Measurements from ENCODE around the gene RIMS1.
"Not testable (repeated sequence)": the region's sequence is repeated elsewhere in the genome, so short reads cannot be mapped to it uniquely, and the experiment has no call there.

Gene RIMS1

GRCh38 chr6:71979911-71980310 is 93.6 kb downstream of the RIMS1 start:
- DNase-seq = no peak

- DNase-seq = no peak
Observed at GRCh38 chr6:71982389-71982788, 96.0 kb downstream of the RIMS1 start.

- DNase-seq = no peak
Observed at GRCh38 chr6:71983131-71983530, 96.8 kb downstream of the RIMS1 start.

- DNase-seq = no peak
Observed at GRCh38 chr6:71994705-71995271, 108.4 kb downstream of the RIMS1 start.

GRCh38 chr6:71997341-71997740 is 111.0 kb downstream of the RIMS1 start:
- no peak for DNase-seq

GRCh38 chr6:72002415-72002814 is 116.1 kb downstream of the RIMS1 start:
- no peak for DNase-seq

GRCh38 chr6:72006591-72006990 is 120.2 kb downstream of the RIMS1 start:
- not testable (repeated sequence) for DNase-seq

GRCh38 chr6:72022830-72023229 is 136.5 kb downstream of the RIMS1 start:
- DNase-seq = no peak

- no peak for DNase-seq
Observed at GRCh38 chr6:72031471-72031870, 145.1 kb downstream of the RIMS1 start.

- DNase-seq = no peak
Observed at GRCh38 chr6:72032086-72032485, 145.7 kb downstream of the RIMS1 start.

GRCh38 chr6:72035486-72035885 is 149.1 kb downstream of the RIMS1 start:
- DNase-seq = no peak

GRCh38 chr6:72035966-72036365 is 149.6 kb downstream of the RIMS1 start:
- no peak for DNase-seq

GRCh38 chr6:72037006-72037405 is 150.7 kb downstream of the RIMS1 start:
- no peak for DNase-seq

GRCh38 chr6:72040111-72040510 is 153.8 kb downstream of the RIMS1 start:
- DNase-seq = no peak

- DNase-seq = no peak
Observed at GRCh38 chr6:72042088-72042487, 155.7 kb downstream of the RIMS1 start.

GRCh38 chr6:72048080-72048479 is 161.7 kb downstream of the RIMS1 start:
- DNase-seq = no peak

GRCh38 chr6:72049376-72049775 is 163.0 kb downstream of the RIMS1 start:
- no peak for DNase-seq

GRCh38 chr6:72061286-72061685 is 174.9 kb downstream of the RIMS1 start:
- DNase-seq = no peak

- DNase-seq = no peak
Observed at GRCh38 chr6:72064399-72064975, 178.1 kb downstream of the RIMS1 start.

GRCh38 chr6:72078096-72078495 is 191.7 kb downstream of the RIMS1 start:
- DNase-seq = no peak

GRCh38 chr6:72080260-72080941 is 194.1 kb downstream of the RIMS1 start:
- DNase-seq = no peak

- DNase-seq = no peak
Observed at GRCh38 chr6:72081871-72082270, 195.5 kb downstream of the RIMS1 start.

GRCh38 chr6:72083976-72084375 is 197.6 kb downstream of the RIMS1 start:
- DNase-seq = no peak

- DNase-seq = no peak
Observed at GRCh38 chr6:72084992-72085569, 198.7 kb downstream of the RIMS1 start.

All from T1000 (cell line).